Activated B cell treated with CpG ODN at 0.5 μM for 24 hours (primary cell): ENCODE data around the gene OSBPL10. TPM values are rescaled to one million over a fixed set of nuclear protein-coding genes. Genes with fewer than 3 reads are reported as not detected.

Source experiments
- ATAC-seq: fragments of 200-7000 bp; cut with Tn5 transposase; one replicate; pipeline ENCODE4 v1.10.0; 2021; ENCODE audit warnings: low read depth, mild to moderate bottlenecking, moderate library complexity
- CTCF ChIA-PET: fragments of 350-600 bp; sonication (Branson Sonifier 250); formaldehyde crosslinking; loops from one replicate; lab custom pipeline; 2021; ENCODE audit warnings: antibody characterized with exemption; lab: Charles Lee
- POLR2A ChIA-PET: fragments of 350-600 bp; sonication (Branson Sonifier 250); formaldehyde crosslinking; loops from one replicate; lab custom pipeline; 2021; ENCODE audit warnings: antibody characterized with exemption; lab: Charles Lee
- DNase-seq: peaks from one replicate; pipeline ENCODE4 v3.0.0; 2022
- H3K27ac Mint-ChIP-seq: one replicate; pipeline ENCODE4 v1.8.0; 2020; ENCODE audit warnings: mixed read lengths
- H3K27me3 Mint-ChIP-seq: one replicate; pipeline ENCODE4 v1.8.0; 2021; ENCODE audit warnings: mixed read lengths
- H3K36me3 Mint-ChIP-seq: one replicate; pipeline ENCODE4 v1.8.0; 2021; ENCODE audit warnings: low read depth, mixed read lengths
- H3K4me1 Mint-ChIP-seq: one replicate; pipeline ENCODE4 v1.8.0; 2021; ENCODE audit warnings: mixed read lengths
- H3K4me3 Mint-ChIP-seq: one replicate; pipeline ENCODE4 v1.8.0; 2020; ENCODE audit warnings: mild to moderate bottlenecking, mixed read lengths
- H3K9me3 Mint-ChIP-seq: one replicate; pipeline ENCODE4 v1.8.0; 2020; ENCODE audit warnings: mixed read lengths
- CTCF ChIP-seq: fragments of 200-600 bp; IDR thresholded peaks from one replicate; pipeline ENCODE4 v1.8.0; 2022; ENCODE audit warnings: antibody characterized with exemption, mild to moderate bottlenecking
- intact Hi-C: fragments of 100-400 bp; cut with micrococcal nuclease; formaldehyde crosslinking; loops from one replicate; pipeline ENCODE4 v1.15.1; 2024
- total RNA-seq: library from RNA; stranded (reverse); gene quantifications from 2 replicates; pipeline ENCODE4 v1.2.3, GENCODE V29; 2022

The OSBPL10 gene
- total RNA-seq, 1 donor from 2014 or later = 137 TPM

GRCh38 chr3:31613177-31613576 lies 367.9 kb downstream of the OSBPL10 start:
- no peak for DNase-seq
- no peak for TF ChIP-seq CTCF
- intact Hi-C loops = no loop called here
- no peaks in the 10 kb centered on the region for H3K27me3 Mint-ChIP-seq
- ChIA-PET CTCF (interaction anchor here (1.4 kb wide), 1 partner anchor 359 kb away, joined by 3 read pairs; no protein-coding TSS in a partner anchor), POLR2A (no interaction called here)
- peaks cover 49% of the 10 kb centered on the region for H3K36me3 Mint-ChIP-seq
- peaks cover 3% of the 10 kb centered on the region for H3K9me3 Mint-ChIP-seq
- H3K27ac Mint-ChIP-seq = no peak overlapping the region
- ATAC-seq = no peak
- no peak overlapping the region for H3K4me3 Mint-ChIP-seq
- H3K4me1 Mint-ChIP-seq = peaks cover 17% of the 10 kb centered on the region

Other genes starting within 250 kb of the OSBPL10 start
- gene ZNF860, start 488 bp upstream of the OSBPL10 start, total RNA-seq = 16.6 and 19.1 TPM in 2 replicates
- gene GPD1L, start 125.4 kb upstream of the OSBPL10 start, total RNA-seq = 8.2 and 9.6 TPM in 2 replicates